Central memory CD8-positive, alpha-beta T cell (primary cell): Measurements from ENCODE around the gene LHB.
A peak's percentile ranks its signal among the peaks of the same experiment; 100 is the strongest.

Experiments used
- ATAC-seq: fragments of 150-1000 bp; cut with Tn5 transposase; replicated peaks from 2 replicates; pipeline ENCODE4 v1.10.0; 2022; ENCODE audit warnings: mild to moderate bottlenecking, moderate FRiP score, moderate number of reproducible peaks; ENCODE audit not compliant: poor library complexity, severe bottlenecking; ENCODE audit errors: extremely low read depth
- DNase-seq, 2 donors: peaks; one replicate each; pipeline ENCODE4 v3.0.0; 2021; ENCODE audit warnings: low spot score in 2 of 2
- H3K27ac Mint-ChIP-seq: one replicate; pipeline ENCODE4 v1.8.0; 2022; ENCODE audit warnings: low read depth, mild to moderate bottlenecking, moderate library complexity, mixed read lengths
- H3K27me3 Mint-ChIP-seq: one replicate; pipeline ENCODE4 v1.8.0; 2022; ENCODE audit warnings: mixed read lengths
- H3K36me3 Mint-ChIP-seq: one replicate; pipeline ENCODE4 v1.8.0; 2022; ENCODE audit warnings: mild to moderate bottlenecking, moderate library complexity, mixed read lengths; ENCODE audit not compliant: insufficient read depth
- H3K4me1 Mint-ChIP-seq: one replicate; pipeline ENCODE4 v1.8.0; 2022; ENCODE audit warnings: mixed read lengths
- H3K4me3 Mint-ChIP-seq: one replicate; pipeline ENCODE4 v1.8.0; 2022; ENCODE audit warnings: mild to moderate bottlenecking, moderate library complexity, mixed read lengths
- H3K9me3 Mint-ChIP-seq: one replicate; pipeline ENCODE4 v1.8.0; 2022; ENCODE audit warnings: mixed read lengths

The LHB gene

DNA sequence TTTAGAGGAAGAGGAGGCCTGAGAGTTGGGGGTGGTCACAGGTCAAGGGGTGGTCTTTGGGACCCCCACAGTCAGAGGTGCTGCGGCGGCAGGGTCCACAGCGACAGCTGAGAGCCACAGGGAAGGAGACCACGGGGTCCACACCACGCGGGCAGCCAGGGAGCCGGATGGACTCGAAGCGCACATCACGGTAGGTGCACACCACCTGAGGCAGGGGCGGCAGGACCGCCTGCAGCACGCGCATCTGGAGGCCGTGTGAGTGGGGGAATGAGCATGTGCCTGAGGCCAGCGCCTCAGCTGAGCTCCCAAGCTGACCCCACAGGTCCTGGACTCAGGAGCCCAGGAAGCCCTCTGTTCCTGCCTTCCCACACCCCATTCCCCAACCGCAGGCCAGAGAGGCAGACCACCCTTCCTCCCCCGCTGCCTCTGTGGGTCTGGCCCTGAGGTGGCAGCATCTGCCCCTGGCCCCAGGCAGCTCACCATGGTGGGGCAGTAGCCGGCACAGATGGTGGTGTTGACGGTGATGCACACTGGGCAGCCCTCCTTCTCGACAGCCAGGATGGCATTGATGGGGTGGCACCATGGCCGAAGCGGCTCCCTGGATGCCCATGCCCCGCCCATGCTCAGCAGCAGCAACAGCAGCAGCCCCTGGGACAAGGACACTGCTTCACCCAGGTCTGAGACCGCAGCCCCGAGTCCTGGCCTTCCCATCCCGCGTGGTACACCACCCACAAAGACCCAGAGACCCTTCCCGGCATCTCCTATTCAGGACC, 638 bp downstream of the LHB start:
- Mint-ChIP-seq H3K36me3 (peaks cover 8% of the 10 kb centered on the region), H3K9me3 (no peaks in the 10 kb centered on the region), H3K27ac (peak overlapping the region; percentile 78), H3K4me3 (peak overlapping the region; percentile 43), H3K4me1 (peaks cover 22% of the 10 kb centered on the region), H3K27me3 (no peaks in the 10 kb centered on the region)
- DNase-seq (no peak), ATAC-seq (no peak)

DNA sequence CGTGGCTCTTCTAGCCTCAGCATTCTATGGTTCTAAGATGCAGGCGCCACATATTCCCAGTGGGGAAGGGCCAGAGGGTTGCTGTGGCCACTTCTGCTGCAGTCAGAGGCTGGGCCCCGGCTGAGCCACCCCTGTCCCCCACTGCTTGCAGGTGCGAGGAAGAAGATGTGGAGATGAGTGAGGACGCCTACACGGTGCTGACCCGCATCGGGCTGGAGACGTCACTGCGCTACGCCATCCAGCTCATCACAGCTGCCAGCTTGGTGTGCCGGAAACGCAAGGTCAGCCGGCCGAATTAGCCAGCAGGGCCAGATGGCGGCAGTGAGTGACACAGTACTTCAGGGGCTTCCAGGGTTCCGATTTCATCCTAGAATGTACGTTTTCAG, 2.0 kb downstream of the LHB start:
- Mint-ChIP-seq H3K4me1 (peaks cover 16% of the 10 kb centered on the region), H3K4me3 (no peak overlapping the region), H3K9me3 (no peaks in the 10 kb centered on the region), H3K36me3 (peaks cover 6% of the 10 kb centered on the region), H3K27ac (no peak overlapping the region), H3K27me3 (no peaks in the 10 kb centered on the region)
- ATAC-seq (no peak), DNase-seq (no peak)

DNA sequence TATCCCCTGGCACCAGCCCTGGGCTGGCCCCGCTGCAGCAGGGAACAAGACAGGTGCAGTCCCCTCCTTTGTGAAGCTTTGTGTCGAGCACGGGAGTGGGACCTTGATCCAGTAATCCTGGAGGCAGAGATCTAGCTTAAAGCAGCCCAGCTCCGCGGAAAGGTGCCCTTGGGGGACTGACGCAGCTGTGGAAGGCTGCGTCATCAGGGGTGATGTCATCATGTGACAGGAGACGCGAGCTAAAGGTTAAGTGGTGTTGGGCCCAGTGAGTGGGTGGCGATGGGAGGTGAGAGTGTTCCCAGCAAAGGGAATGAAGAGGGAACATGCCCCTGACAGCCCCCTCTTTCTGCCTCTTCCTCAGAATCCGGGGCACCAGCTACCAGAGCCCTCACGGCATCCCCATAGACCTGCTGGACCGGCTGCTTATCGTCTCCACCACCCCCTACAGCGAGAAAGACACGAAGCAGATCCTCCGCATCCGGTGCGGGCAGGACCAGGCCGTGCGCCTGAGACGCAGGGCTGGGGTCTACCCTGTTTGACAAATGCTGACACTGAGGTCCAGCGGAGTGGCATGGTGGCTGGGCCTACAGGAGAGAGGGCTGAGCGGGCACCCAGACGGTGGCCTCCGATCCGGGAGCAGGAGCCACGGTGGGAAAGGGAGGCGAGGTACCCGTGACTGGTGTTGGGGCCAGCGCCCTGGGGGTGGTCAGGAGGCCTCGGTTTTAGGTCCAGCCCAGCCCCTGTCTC, 2.6 kb downstream of the LHB start:
- DNase-seq (no peak), ATAC-seq (no peak)
- H3K9me3 Mint-ChIP-seq: no peaks in the 10 kb centered on the region
- H3K27me3 Mint-ChIP-seq: no peaks in the 10 kb centered on the region
- H3K36me3 Mint-ChIP-seq: peaks cover 6% of the 10 kb centered on the region
- peaks cover 10% of the 10 kb centered on the region for H3K4me1 Mint-ChIP-seq
- H3K27ac Mint-ChIP-seq: no peak overlapping the region
- no peak overlapping the region for H3K4me3 Mint-ChIP-seq

DNA sequence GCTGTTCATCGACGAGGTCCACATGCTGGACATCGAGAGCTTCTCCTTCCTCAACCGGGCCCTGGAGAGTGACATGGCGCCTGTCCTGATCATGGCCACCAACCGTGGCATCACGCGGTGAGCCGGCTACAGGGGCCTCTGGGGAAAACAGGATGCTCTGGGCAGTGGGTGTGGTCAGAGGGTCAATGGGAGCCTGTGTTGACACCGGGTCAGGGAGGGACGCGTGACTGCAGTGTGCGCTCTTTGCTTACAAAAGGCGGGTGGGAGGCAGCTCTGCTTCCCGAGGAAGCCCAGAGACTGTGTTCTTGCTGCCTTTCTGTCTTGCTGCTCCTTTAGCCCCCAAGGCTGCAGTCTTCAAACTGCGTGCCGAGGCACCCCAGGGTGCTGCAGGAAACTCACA, 5.7 kb downstream of the LHB start:
- Mint-ChIP-seq H3K36me3 (peaks cover 18% of the 10 kb centered on the region), H3K9me3 (no peaks in the 10 kb centered on the region), H3K4me1 (no peaks in the 10 kb centered on the region), H3K27ac (no peak overlapping the region), H3K27me3 (no peaks in the 10 kb centered on the region), H3K4me3 (no peak overlapping the region)
- no peak for ATAC-seq
- no peak for DNase-seq

DNA sequence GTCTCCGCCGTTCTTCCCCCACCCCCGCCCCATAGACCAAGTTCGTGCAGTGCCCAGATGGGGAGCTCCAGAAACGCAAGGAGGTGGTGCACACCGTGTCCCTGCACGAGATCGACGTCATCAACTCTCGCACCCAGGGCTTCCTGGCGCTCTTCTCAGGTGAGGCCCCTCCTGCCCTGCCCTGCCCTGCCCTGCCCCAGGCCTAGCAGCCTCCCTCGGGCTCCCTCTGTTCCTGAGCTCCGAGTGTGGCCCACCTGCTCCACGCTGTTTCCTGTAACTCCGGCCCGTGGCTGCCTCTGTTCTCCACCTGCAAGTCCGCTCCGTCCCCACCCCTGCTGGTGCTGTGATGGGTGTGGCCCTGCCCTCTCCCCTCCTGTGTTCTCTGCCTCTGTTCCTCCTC, 6.4 kb downstream of the LHB start:
- no peak overlapping the region for H3K27ac Mint-ChIP-seq
- H3K27me3 Mint-ChIP-seq: no peaks in the 10 kb centered on the region
- peaks cover 19% of the 10 kb centered on the region for H3K36me3 Mint-ChIP-seq
- H3K4me1 Mint-ChIP-seq: no peaks in the 10 kb centered on the region
- DNase-seq (no peak), ATAC-seq (no peak)
- H3K4me3 Mint-ChIP-seq: no peak overlapping the region
- no peaks in the 10 kb centered on the region for H3K9me3 Mint-ChIP-seq

DNA sequence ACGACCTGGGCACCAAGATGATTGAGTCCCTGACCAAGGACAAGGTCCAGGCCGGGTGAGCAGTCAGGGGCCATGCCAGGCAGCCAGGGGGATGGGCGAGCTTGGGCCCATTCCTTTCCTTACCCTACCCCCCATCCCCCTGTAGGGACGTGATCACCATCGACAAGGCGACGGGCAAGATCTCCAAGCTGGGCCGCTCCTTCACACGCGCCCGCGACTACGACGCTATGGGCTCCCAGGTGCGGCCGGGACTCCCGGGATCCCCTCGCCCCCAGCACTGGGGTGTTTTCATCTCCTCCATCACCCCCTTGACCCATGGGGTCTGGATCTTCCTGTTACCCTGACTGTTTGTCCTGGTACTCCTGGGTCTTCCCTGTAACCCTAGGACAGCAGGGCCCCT, 7.1 kb downstream of the LHB start:
- Mint-ChIP-seq H3K27ac (no peak overlapping the region), H3K4me3 (no peak overlapping the region), H3K27me3 (no peaks in the 10 kb centered on the region), H3K36me3 (peaks cover 19% of the 10 kb centered on the region), H3K4me1 (no peaks in the 10 kb centered on the region), H3K9me3 (no peaks in the 10 kb centered on the region)
- no peak for ATAC-seq
- no peak for DNase-seq

DNA sequence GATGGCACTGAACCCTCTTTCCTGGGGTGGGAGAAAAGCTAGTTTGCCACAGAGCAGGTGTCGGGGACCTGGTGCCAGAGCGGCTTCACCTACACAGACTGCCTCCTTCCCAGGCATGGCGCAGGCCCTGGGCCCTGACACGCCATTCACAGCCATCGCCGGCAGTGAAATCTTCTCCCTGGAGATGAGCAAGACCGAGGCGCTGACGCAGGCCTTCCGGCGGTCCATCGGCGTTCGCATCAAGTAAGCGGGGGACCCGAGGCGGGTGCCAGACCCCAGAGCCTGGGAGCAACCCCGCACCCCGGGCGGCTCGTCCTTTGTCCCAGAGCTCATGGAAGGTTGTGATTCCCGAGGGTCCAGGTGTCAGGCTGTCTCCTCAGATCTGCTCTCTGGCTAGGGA, 10.0 kb downstream of the LHB start:
- H3K4me1 Mint-ChIP-seq: no peaks in the 10 kb centered on the region
- no peaks in the 10 kb centered on the region for H3K9me3 Mint-ChIP-seq
- ATAC-seq (no peak), DNase-seq (no peak)
- no peak overlapping the region for H3K4me3 Mint-ChIP-seq
- H3K27ac Mint-ChIP-seq: no peak overlapping the region
- H3K36me3 Mint-ChIP-seq: peaks cover 31% of the 10 kb centered on the region
- H3K27me3 Mint-ChIP-seq: no peaks in the 10 kb centered on the region

DNA sequence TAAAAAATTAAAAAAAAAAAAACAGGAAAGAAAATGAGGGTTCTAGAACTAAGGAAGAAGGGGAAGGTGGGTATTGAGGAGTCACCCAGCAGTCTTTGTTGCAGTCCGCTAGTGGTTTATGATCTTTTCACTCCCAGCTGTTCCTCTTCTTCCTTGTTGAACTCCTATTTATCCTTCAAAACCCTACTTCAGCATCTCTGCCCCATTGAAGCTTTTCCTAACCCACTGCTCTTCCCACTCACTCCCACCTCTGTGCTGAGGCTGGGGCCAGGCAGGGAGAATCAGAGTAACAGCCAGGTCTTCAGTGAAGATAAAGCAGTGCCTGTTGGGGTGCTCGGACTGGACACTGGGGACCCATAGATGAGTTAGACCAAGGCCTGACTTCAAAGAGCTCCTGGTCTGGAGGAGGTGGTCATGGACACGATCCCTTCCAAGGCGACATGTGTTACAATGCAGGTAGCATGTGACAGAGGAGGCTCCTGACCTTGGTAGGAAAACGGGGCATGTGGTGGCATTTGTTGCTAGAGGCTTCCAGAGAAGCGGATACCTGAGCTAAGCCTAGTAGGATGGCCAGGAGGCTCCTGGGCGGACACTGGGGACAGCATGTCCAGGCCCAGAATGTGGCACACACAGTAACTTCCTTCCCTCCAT, 11.8 kb downstream of the LHB start:
- Mint-ChIP-seq H3K4me1 (no peaks in the 10 kb centered on the region), H3K4me3 (no peak overlapping the region), H3K9me3 (no peaks in the 10 kb centered on the region), H3K36me3 (peaks cover 28% of the 10 kb centered on the region), H3K27me3 (no peaks in the 10 kb centered on the region), H3K27ac (no peak overlapping the region)
- DNase-seq (no peak), ATAC-seq (no peak)

DNA sequence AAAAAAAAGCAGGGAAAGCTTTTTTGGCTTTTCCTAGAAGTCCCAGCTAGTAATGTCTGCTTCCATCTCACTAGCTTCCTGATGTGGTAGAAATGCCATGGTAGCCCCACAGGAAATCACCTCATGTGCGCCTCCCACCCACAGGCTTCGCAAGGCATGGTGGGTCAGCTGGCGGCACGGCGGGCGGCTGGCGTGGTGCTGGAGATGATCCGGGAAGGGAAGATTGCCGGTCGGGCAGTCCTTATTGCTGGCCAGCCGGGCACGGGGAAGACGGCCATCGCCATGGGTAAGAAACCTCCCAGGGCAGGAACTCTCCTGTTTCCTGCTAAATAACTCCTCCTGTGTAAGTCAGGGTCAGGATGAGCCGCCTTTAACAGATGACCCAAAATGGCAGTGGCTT, 12.8 kb downstream of the LHB start:
- Mint-ChIP-seq H3K27ac (no peak overlapping the region), H3K4me3 (no peak overlapping the region), H3K9me3 (no peaks in the 10 kb centered on the region), H3K36me3 (peaks cover 30% of the 10 kb centered on the region), H3K4me1 (peaks cover 6% of the 10 kb centered on the region), H3K27me3 (no peaks in the 10 kb centered on the region)
- ATAC-seq (no peak), DNase-seq (no peak)

DNA sequence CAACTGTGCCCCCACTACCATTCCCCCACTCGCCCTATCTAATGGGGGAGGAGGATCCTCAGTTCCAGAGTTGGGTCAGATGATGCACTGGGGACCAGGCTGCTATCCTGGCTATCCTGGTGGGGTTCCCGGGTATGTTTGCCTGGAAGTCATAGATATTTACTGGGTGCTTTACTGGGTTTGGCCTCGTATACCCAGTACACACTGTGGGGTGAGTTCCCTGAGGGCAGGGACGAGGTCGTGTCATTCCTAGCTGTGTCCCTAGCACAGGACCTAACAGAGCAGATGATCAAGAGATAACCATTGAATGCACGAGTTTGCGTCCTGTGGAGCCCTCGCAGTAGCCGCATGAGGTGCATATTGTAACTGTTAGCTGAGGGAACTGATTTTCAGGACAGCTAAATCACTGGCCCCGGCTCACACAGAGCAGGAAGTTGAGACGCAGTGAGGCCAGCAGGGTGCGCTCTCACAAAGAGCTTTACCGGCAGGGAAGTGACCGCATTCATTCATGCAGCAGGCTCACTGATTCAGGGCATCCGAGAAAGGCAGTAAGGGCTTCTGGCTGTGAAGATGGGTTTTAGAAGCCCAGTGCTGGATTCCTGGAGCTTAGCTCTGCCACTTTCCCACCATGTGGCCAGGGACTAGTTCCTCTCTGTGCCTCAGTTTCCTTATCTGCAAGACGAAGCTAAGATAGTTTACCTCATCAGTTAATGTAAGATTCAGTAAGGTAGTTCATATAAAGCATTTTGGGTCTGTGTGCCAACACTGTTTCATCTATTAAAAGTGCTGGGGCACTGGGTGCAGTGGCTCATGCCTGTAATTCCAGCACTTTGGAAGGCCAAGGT, 17.2 kb downstream of the LHB start:
- H3K36me3 Mint-ChIP-seq: peaks cover 15% of the 10 kb centered on the region
- DNase-seq (peak; percentile 42 to 52), ATAC-seq (peak; percentile 82)
- H3K27me3 Mint-ChIP-seq: no peaks in the 10 kb centered on the region
- H3K27ac Mint-ChIP-seq: no peak overlapping the region
- no peaks in the 10 kb centered on the region for H3K9me3 Mint-ChIP-seq
- peaks cover 20% of the 10 kb centered on the region for H3K4me1 Mint-ChIP-seq
- H3K4me3 Mint-ChIP-seq: no peak overlapping the region

DNA sequence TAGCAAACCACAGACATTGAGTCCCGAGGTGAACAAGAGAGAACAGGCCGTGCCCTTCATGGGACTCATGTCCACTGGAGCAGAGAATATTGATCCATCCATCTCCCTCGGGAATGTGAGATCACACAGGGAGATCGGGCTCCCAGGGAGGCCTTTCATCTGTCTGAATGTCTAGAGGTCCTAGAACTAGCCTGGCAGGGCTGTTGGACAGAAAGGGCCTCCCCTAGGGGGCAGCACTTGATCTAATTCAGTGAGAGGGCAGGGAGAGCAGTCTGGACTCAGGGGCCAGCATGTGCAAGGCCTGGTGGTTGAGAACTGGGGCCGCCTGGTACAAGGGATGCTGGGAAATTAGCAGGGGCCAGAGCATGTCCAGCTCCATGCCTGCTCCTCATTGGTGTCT, 18.9 kb downstream of the LHB start:
- Mint-ChIP-seq H3K9me3 (no peaks in the 10 kb centered on the region), H3K27me3 (no peaks in the 10 kb centered on the region), H3K36me3 (peaks cover 8% of the 10 kb centered on the region), H3K27ac (no peak overlapping the region), H3K4me3 (no peak overlapping the region), H3K4me1 (peaks cover 33% of the 10 kb centered on the region)
- no peak for ATAC-seq
- DNase-seq: peak in 1 of 2 donors; percentile 33

DNA sequence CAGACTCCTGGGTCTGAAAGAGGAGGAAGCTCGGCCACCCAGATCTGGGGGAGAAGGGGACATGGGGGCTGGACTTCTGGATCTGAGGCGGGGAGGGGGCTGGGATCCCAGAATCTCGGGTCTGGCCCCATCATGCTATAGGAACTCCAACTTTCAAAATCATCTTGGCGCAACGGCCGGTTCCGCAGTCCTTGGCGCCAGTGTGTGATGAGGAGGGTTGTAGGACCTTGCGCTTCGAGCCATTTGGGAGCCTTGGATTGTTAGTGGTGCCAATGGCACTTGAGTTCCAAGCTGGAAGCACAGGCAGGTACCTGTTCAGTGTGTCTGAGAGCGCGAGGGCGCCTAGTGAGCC, 22.9 kb downstream of the LHB start:
- H3K36me3 Mint-ChIP-seq: peaks cover 17% of the 10 kb centered on the region
- no peak for DNase-seq
- H3K4me1 Mint-ChIP-seq: peaks cover 45% of the 10 kb centered on the region
- H3K27ac Mint-ChIP-seq: peak overlapping the region; percentile 87
- H3K4me3 Mint-ChIP-seq: peak overlapping the region; percentile 87
- no peaks in the 10 kb centered on the region for H3K9me3 Mint-ChIP-seq
- H3K27me3 Mint-ChIP-seq: no peaks in the 10 kb centered on the region
- no peak for ATAC-seq
